ENCODE data around the gene CRYGB.

Gene CRYGB

DNA sequence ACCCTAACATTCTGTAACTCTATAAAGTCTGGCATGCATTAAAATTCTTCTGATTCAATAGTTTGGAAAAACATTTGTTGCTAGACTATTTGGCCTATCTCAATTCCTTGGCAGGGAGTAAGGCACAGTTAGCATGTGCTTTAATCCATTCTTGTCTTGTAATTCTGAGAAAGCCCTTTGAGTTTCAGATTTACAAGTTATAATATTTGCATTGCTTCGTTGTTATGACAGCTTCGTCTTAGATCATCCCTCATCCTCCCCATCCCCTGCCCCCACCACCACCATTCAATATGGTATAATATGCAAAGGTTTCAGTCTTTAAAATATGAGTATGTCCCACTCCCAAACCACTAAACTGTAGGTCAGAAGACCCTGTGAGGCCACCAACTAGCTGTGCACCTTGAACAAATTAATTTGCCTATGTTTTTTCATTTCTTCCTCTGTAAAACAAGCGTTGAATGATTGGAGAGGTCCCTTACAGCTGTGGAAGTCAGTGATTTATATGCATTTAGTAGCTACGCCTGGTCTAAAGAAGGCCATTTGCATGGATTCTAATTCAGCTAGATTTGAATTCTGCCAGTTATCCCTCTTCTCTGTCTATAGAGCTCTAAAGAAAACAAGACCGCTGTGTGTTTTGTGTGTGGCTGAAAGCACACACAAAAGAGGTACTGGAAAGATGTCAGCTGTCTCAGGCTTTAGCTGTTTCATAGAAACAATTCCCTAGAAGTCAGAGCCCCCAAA lies 43.3 kb upstream of the CRYGB start:
- TF ChIP-seq CTCF (IDR thresholded peaks at IDR 0.05; ENCODE audit: poor library complexity, severe bottlenecking): no peak
- no peak for DNase-seq (ENCODE audit: low spot score)
- H3K27me3 ChIP-seq (ENCODE audit: insufficient read depth, poor library complexity, severe bottlenecking): no peaks in the 10 kb centered on the region
- H3K27ac ChIP-seq (ENCODE audit: poor library complexity, severe bottlenecking): no peak overlapping the region
- H3K4me1 ChIP-seq (ENCODE audit: insufficient read depth, poor library complexity, severe bottlenecking): peaks cover 4% of the 10 kb centered on the region
- no peak for ATAC-seq (ENCODE audit: low read depth)
- no peaks in the 10 kb centered on the region for H3K9me3 ChIP-seq (ENCODE audit: severe bottlenecking)
- H3K4me3 ChIP-seq (ENCODE audit: severe bottlenecking): no peak overlapping the region
- no peaks in the 10 kb centered on the region for H3K36me3 ChIP-seq (ENCODE audit: low read depth)

- Histone ChIP-seq H3K27ac (ENCODE audit: poor library complexity, severe bottlenecking) (no peak overlapping the region), H3K9me3 (ENCODE audit: severe bottlenecking) (no peaks in the 10 kb centered on the region), H3K27me3 (ENCODE audit: insufficient read depth, poor library complexity, severe bottlenecking) (no peaks in the 10 kb centered on the region), H3K36me3 (ENCODE audit: low read depth) (no peaks in the 10 kb centered on the region), H3K4me3 (ENCODE audit: severe bottlenecking) (no peak overlapping the region), H3K4me1 (ENCODE audit: insufficient read depth, poor library complexity, severe bottlenecking) (no peaks in the 10 kb centered on the region)
- TF ChIP-seq CTCF (IDR thresholded peaks at IDR 0.05; ENCODE audit: poor library complexity, severe bottlenecking): no peak
- DNase-seq (ENCODE audit: low spot score): no peak
- no peak for ATAC-seq (ENCODE audit: low read depth)
These were observed 40.9 kb upstream of the CRYGB start for GRCh38 chr2:208186893-208187292.

GRCh38 chr2:208186465-208186864 lies 40.5 kb upstream of the CRYGB start:
- Histone ChIP-seq H3K4me3 (ENCODE audit: severe bottlenecking) (no peak overlapping the region), H3K36me3 (ENCODE audit: low read depth) (no peaks in the 10 kb centered on the region), H3K4me1 (ENCODE audit: insufficient read depth, poor library complexity, severe bottlenecking) (no peaks in the 10 kb centered on the region), H3K27ac (ENCODE audit: poor library complexity, severe bottlenecking) (no peak overlapping the region), H3K27me3 (ENCODE audit: insufficient read depth, poor library complexity, severe bottlenecking) (no peaks in the 10 kb centered on the region), H3K9me3 (ENCODE audit: severe bottlenecking) (no peaks in the 10 kb centered on the region)
- TF ChIP-seq CTCF (IDR thresholded peaks at IDR 0.05; ENCODE audit: poor library complexity, severe bottlenecking): no peak
- DNase-seq (ENCODE audit: low spot score) (no peak), ATAC-seq (ENCODE audit: low read depth) (no peak)

- H3K4me1 ChIP-seq (ENCODE audit: insufficient read depth, poor library complexity, severe bottlenecking): no peaks in the 10 kb centered on the region
- DNase-seq (ENCODE audit: low spot score) (no peak), ATAC-seq (ENCODE audit: low read depth) (no peak)
- H3K27me3 ChIP-seq (ENCODE audit: insufficient read depth, poor library complexity, severe bottlenecking): no peaks in the 10 kb centered on the region
- H3K9me3 ChIP-seq (ENCODE audit: severe bottlenecking): no peaks in the 10 kb centered on the region
- no peak overlapping the region for H3K4me3 ChIP-seq (ENCODE audit: severe bottlenecking)
- no peak overlapping the region for H3K27ac ChIP-seq (ENCODE audit: poor library complexity, severe bottlenecking)
- H3K36me3 ChIP-seq (ENCODE audit: low read depth): no peaks in the 10 kb centered on the region
- TF ChIP-seq CTCF (IDR thresholded peaks at IDR 0.05; ENCODE audit: poor library complexity, severe bottlenecking): no peak
These were observed 38.2 kb upstream of the CRYGB start for GRCh38 chr2:208183972-208184705.

DNA sequence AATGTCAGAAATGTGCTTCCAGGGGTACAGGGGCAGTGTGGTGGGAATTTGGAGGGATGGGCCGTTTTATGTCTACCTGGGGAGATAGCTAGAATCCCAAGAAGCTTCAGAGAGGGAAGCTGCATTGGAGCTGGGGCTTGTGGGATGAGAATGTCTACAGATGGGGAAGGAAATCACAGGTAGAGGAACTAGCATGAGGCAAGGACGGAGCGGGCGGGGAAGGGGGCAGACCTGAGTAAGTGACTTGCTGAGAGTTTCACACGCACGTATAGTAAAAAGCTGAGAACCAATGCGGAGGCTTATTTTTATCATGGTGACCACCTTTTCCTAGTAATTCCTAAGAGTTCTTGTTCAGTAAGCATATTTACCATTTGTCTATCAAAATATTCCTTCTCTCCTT lies 37.6 kb upstream of the CRYGB start:
- no peak for DNase-seq (ENCODE audit: low spot score)
- Histone ChIP-seq H3K27me3 (ENCODE audit: insufficient read depth, poor library complexity, severe bottlenecking) (no peaks in the 10 kb centered on the region), H3K9me3 (ENCODE audit: severe bottlenecking) (no peaks in the 10 kb centered on the region), H3K36me3 (ENCODE audit: low read depth) (no peaks in the 10 kb centered on the region), H3K27ac (ENCODE audit: poor library complexity, severe bottlenecking) (no peak overlapping the region), H3K4me3 (ENCODE audit: severe bottlenecking) (no peak overlapping the region), H3K4me1 (ENCODE audit: insufficient read depth, poor library complexity, severe bottlenecking) (no peaks in the 10 kb centered on the region)
- TF ChIP-seq CTCF (IDR thresholded peaks at IDR 0.05; ENCODE audit: poor library complexity, severe bottlenecking): no peak
- no peak for ATAC-seq (ENCODE audit: low read depth)

All from RWPE2 (cell line).